Embryonic facial prominence (tissue), 1 donor: ENCODE results near the gene PPP4C.
"Not testable (repeated sequence)": the region's sequence is repeated elsewhere in the genome, so short reads cannot be mapped to it uniquely, and the experiment has no call there.

Source experiments
- DNase-seq: peaks from one replicate; pipeline ENCODE4 v3.0.0-alpha.2; 2016; ENCODE audit errors: extremely low spot score

The PPP4C gene

DNA sequence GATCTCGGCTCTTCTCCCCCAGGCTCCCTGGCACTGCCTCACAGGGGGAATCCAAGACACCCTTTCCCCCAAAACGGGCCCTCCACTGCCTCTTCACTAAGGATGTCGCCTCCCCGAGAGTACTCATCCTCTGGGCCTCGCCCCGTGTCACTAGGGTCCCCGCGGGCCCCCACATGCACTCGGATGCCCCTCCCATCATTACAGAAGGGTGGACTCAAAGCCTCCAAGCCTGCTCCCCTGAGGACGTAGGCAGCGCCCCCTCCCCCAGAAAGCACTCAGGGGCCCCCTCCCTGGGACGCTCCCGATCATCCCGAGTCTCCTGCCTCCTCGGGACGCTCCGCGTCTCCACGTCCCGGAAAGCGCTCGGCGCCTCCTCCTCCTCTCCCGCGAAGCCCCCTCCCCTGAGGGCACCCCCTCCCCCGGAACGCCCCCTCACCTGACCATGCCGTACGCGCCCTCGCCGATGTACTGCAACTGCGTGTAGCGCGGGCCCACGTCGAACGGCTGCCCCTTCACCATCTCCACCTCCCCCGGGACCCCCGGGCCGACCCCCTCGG lies 46.9 kb downstream of the PPP4C start:
- DNase-seq: peak; percentile 29

DNA sequence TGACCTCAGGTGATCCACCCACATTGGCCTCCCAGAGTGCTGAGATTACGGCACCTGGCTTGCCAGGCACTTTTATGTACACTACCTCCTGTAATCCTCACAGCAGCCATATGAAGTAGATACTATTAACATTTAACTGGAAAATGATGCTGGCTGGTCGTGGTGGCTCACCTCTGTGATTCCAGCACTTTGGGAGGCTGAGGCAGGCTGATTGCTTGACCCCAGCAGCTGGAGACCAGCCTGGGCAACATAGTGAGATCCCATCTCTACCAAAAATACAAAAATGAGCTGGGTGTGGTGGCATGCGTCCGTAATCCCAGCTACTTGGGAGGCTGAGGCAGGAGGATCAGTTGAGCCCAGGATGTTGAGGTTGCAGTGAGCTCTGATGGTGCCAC lies 49.2 kb downstream of the PPP4C start:
- no peak for DNase-seq

- not testable (repeated sequence) for DNase-seq
These were observed 49.9 kb downstream of the PPP4C start for GRCh38 chr16:30125690-30126089.

GRCh38 chr16:30127993-30128392 lies 52.2 kb downstream of the PPP4C start:
- no peak for DNase-seq

DNA sequence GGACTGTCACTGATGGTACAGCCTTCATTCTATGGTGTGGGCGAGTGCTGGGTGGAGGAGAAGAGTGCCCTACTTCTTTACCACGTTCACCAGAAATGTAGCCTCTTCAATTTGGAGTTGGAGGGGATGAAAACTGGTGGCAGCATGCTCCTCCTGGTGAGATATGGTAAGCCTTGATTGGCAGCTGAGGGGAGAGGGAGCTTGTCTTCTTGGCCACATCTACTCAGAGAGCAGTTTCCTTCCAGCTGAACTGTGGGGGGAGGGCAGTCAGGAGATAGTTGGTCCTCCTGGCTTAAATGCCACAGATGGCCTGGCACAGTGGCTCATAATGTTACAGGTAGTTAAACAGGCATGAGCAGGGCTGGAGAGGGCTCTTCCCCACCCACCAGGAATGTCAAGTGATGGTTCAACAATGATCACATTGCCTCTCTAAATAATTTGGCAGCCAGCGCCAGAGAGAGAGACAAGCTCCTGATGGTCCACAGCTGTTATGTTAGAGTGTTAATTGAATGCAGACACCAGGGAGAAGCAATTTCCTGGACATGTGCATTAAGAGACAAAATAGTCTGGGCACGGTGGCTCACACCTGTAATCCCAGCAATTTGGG lies 56.2 kb downstream of the PPP4C start:
- DNase-seq: no peak

DNA sequence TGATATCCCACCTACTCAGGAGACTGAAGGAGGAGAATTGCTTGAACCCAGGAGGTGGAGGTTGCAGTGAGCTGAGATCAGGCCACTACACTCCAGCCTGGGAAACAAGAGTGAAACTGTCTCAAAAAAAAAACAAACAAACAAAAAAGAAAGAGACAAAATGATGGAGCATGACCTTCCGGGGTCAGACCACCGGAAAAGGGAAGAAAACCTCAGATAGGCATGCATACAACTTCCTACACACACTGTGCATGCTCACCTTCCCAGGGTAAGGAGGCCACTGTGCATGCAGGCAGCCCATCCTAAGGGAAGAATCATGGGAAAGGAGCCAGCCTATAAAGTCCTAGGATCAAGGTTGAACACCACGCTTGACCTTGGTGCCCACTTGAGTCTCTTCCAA lies 56.8 kb downstream of the PPP4C start:
- no peak for DNase-seq
